ENCODE data around the gene STK10.
"Not testable (repeated sequence)": the region's sequence is repeated elsewhere in the genome, so short reads cannot be mapped to it uniquely, and the experiment has no call there.

STK10 gene

DNA sequence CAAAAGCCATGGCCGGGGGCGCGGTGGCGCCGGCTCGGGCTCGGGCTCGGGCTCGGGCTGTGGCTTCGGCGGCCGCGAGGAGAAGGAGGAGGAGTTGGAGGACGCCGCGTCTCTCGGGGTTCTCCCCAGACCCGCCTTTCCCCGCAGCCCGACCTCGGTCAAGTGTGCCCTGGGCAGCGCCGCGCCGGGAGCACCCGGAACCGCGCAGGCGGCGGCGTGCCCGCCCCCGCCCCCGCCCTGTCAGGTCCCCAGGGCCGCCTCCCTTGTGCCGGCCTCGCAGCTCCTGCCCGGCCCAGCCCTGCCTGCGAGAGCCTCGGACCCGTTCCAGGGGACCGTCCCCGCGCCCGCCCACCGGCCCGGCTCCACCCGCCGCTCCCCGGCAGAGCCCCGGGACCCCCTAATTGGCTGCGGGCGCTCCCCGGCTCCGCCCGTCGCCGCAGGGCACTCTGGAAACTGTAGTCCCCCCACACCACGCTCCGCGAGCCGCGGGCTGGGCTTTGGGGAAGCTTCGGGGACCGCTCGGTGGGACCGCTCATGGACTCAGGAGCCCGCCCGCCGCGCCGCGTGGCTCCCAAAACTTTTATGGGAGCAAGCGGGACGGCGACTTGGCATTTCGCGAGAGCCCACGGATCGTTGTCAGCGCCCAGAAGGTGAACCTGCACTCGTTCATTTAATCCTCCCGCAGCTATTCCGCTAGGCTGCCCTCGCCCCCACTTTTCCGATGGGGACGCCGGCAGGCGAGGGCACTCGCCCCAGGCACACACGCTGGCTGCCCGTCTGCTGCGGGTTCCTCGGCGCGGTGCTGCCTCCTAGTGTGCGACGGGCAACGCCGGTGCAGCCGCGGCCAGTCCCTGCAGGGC, at the start of gene STK10:
Gene STK10, minus strand, starts transcription at position 192 of the 860 bp plus-strand sequence. Its CDS starts 182 bp downstream, at position 10.
- H3K27me3 Mint-ChIP-seq = no peaks in the 10 kb centered on the region
- peak within 1 kb of the TSS; percentile 95 for H3K27ac Mint-ChIP-seq
- no peaks in the 10 kb centered on the region for H3K9me3 Mint-ChIP-seq (ENCODE audit: low read depth)

DNA sequence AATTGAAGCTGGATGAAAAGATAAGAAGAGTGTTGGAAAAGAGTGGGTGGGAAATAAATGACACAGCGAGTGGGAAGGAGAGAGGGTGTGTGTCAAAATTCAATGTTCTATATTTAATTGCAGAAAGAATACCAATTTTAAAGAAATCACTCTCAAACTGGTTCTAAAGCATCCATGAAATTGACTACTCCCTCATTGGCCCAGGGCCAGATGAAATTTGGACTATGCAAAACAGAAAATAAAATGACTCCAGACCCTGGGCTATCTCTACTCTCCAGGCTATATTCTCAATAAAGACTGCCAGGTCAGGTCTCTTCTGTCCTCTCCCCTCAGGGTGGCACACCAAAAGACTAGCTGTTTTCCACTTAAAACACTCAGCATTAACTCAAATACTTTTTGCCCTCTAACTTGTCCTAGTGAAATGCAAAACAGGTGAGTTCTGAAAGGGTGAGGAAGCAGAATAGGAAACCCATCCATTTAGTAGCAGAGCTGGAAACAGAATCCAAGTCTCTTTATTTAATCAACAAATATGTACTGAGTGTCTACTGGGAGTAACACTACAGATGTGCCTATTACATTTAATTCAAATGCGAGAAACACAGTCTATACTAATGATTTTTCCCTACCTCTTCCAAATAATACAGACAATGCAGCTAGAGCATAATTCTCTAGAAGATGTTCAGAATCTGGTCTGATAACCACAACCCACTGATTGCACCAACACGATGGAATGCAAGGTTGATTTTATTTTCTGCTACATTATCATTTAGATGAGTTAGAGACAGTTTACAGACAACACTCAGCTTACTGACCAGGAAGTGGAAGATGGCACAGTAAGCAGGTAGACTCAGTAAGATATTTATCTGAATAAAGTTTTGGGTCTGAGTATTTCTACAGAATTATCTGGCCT, 48.1 kb upstream of the STK10 start:
- no peaks in the 10 kb centered on the region for H3K9me3 Mint-ChIP-seq (ENCODE audit: low read depth)
- no peak overlapping the region for H3K27ac Mint-ChIP-seq
- peaks cover 14% of the 10 kb centered on the region for H3K36me3 Mint-ChIP-seq
- H3K4me1 Mint-ChIP-seq (ENCODE audit: low read depth) = peaks cover 41% of the 10 kb centered on the region
- no peaks in the 10 kb centered on the region for H3K27me3 Mint-ChIP-seq
- H3K4me3 Mint-ChIP-seq = no peak overlapping the region

More for the DNA sequence above, at the start of gene STK10:
- peak within 1 kb of the TSS; percentile 99 for H3K4me3 Mint-ChIP-seq
- H3K36me3 Mint-ChIP-seq = peaks cover 2% of the 10 kb centered on the region
- H3K4me1 Mint-ChIP-seq (ENCODE audit: low read depth) = peaks cover 30% of the 10 kb centered on the region

- H3K4me1 Mint-ChIP-seq (ENCODE audit: low read depth) = peaks cover 43% of the 10 kb centered on the region
Observed at GRCh38 chr5:172235132-172235780, 47.2 kb upstream of the STK10 start.

DNA sequence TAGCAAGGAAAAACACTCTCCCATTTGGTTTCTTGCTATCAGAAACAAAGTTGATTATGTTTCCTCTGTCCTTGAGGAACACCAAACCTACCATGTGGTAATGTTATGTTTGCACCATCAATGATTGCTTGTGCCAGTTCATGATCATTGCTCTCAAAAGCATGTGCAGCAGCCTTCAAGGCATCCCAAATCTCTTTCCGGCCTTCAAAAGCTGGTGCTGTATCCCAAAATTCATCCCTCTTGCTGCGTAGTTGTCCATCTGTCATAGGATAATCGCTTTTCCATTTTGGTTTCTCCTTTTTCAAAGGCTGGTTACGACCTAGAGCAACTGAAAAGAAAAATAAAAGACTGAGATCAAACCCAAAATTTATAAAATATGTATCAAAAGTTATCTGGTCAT, 46.0 kb upstream of the STK10 start:
- Mint-ChIP-seq H3K36me3 (peaks cover 18% of the 10 kb centered on the region), H3K27ac (no peak overlapping the region), H3K4me1 (ENCODE audit: low read depth) (peaks cover 43% of the 10 kb centered on the region)

More at GRCh38 chr5:172235132-172235780, 47.2 kb upstream of the STK10 start:
- no peak overlapping the region for H3K4me3 Mint-ChIP-seq
- H3K36me3 Mint-ChIP-seq = peaks cover 16% of the 10 kb centered on the region
- no peaks in the 10 kb centered on the region for H3K9me3 Mint-ChIP-seq (ENCODE audit: low read depth)
- no peak overlapping the region for H3K27ac Mint-ChIP-seq
- H3K27me3 Mint-ChIP-seq = no peaks in the 10 kb centered on the region

GRCh38 chr5:172229904-172230303, 41.9 kb upstream of the STK10 start:
- Mint-ChIP-seq H3K4me1 (ENCODE audit: low read depth) (peaks cover 13% of the 10 kb centered on the region), H3K36me3 (peaks cover 22% of the 10 kb centered on the region), H3K9me3 (ENCODE audit: low read depth) (no peaks in the 10 kb centered on the region), H3K4me3 (no peak overlapping the region), H3K27me3 (no peaks in the 10 kb centered on the region), H3K27ac (peak overlapping the region; percentile 64)

More for the DNA sequence above, 46.0 kb upstream of the STK10 start:
- Mint-ChIP-seq H3K27me3 (no peaks in the 10 kb centered on the region), H3K4me3 (no peak overlapping the region), H3K9me3 (ENCODE audit: low read depth) (no peaks in the 10 kb centered on the region)

DNA sequence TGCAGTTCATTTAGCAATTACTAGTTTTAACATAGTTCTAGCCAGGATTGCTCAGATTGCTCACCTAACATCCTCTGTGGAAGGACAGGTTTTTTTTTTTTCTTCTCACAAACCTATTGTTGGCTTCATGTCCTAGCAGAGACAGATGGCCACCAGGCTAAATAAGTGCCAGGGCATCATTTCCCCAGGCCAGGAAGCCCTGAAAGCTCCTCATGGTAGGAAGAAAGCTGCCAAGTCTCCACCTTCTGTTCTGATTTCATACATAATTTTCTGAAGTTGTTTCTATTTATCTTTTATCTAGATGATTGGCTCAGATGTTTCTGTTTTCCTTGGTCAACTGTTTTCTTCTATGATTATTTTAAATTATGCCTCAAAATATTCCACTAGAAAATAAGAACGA, 37.0 kb upstream of the STK10 start:
- H3K27ac Mint-ChIP-seq = peak overlapping the region; percentile 4
- no peaks in the 10 kb centered on the region for H3K9me3 Mint-ChIP-seq (ENCODE audit: low read depth)
- H3K36me3 Mint-ChIP-seq = peaks cover 21% of the 10 kb centered on the region
- no peaks in the 10 kb centered on the region for H3K27me3 Mint-ChIP-seq
- peaks cover 23% of the 10 kb centered on the region for H3K4me1 Mint-ChIP-seq (ENCODE audit: low read depth)
- no peak overlapping the region for H3K4me3 Mint-ChIP-seq

DNA sequence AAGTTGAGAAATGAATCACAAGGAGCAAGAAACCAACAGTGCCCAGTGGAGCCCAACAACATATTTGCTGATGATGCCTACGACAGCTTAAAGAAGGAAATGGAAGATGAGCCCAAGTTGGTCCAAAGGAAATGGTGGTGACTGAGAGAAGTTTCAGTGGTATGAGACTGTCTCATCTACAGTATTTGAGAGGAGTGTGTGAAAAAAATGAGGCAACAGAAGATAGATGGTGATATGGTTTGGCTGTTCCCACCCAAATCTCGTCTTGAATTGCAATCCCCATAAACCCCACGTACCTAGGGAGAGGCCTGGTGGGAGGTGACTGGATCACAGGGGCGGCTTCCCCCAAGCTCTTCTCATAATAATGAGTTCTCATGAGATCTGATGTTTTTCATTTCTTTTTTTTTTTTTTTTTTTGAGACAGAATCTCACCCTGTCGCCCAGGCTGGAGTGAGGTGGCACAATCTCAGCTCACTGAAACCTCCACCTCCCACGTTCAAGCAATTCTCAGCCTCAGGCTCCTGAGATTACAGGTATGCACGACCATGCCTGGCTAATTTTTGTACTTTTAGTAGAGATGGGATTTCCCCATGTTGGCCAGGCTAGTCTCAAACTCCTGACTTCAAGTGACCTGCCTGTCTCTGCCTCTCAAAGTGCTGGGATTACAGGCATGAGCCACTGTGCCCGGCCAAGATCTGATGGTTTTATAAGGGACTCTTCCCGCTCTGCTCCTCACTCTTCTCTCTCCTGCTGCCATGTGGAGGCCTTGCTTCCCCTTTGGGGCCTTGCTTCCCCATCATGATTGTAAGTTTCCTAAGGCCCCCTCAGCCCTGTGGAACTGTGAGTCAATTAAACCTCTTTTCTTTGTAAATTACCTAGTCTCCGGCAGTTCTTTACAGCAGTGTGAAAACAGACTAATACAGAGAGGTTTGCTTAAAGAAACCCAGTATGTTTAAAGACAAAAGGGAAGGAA, 36.2 kb upstream of the STK10 start:
- Mint-ChIP-seq H3K4me3 (no peak overlapping the region), H3K9me3 (ENCODE audit: low read depth) (peaks cover 6% of the 10 kb centered on the region), H3K36me3 (peaks cover 26% of the 10 kb centered on the region), H3K4me1 (ENCODE audit: low read depth) (peaks cover 19% of the 10 kb centered on the region), H3K27ac (peak overlapping the region; percentile 85), H3K27me3 (no peaks in the 10 kb centered on the region)

GRCh38 chr5:172219296-172219695, 31.3 kb upstream of the STK10 start:
- Mint-ChIP-seq H3K27me3 (no peaks in the 10 kb centered on the region), H3K4me3 (no peak overlapping the region), H3K4me1 (ENCODE audit: low read depth) (peaks cover 8% of the 10 kb centered on the region), H3K27ac (no peak overlapping the region), H3K9me3 (ENCODE audit: low read depth) (peaks cover 11% of the 10 kb centered on the region), H3K36me3 (peaks cover 37% of the 10 kb centered on the region)

- H3K4me3 Mint-ChIP-seq = no peak overlapping the region
- peaks cover 11% of the 10 kb centered on the region for H3K9me3 Mint-ChIP-seq (ENCODE audit: low read depth)
- H3K4me1 Mint-ChIP-seq (ENCODE audit: low read depth) = no peaks in the 10 kb centered on the region
- no peak overlapping the region for H3K27ac Mint-ChIP-seq
- peaks cover 29% of the 10 kb centered on the region for H3K36me3 Mint-ChIP-seq
- no peaks in the 10 kb centered on the region for H3K27me3 Mint-ChIP-seq
Observed at GRCh38 chr5:172216345-172216744, 28.3 kb upstream of the STK10 start.

DNA sequence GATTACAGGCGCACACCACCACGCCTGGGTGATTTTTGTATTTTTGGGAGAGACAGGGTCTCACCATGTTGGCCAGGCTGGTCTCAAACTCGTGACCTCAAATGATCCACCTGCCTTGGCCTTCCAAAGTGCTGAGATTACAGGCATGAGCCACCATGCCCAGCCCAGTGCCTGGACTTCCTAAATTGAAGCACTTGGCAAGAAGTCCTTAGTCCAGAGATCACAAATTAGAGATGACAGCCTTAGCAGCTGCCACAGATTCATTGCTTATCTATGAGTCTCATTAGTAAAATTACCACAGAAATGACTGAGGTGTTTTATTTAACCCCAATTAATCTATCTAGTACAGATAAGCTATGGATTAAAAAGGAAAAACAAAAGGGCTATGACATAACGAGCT, 25.1 kb upstream of the STK10 start:
- Mint-ChIP-seq H3K9me3 (ENCODE audit: low read depth) (no peaks in the 10 kb centered on the region), H3K4me3 (no peak overlapping the region), H3K27ac (no peak overlapping the region), H3K27me3 (no peaks in the 10 kb centered on the region), H3K36me3 (peaks cover 16% of the 10 kb centered on the region), H3K4me1 (ENCODE audit: low read depth) (no peaks in the 10 kb centered on the region)

DNA sequence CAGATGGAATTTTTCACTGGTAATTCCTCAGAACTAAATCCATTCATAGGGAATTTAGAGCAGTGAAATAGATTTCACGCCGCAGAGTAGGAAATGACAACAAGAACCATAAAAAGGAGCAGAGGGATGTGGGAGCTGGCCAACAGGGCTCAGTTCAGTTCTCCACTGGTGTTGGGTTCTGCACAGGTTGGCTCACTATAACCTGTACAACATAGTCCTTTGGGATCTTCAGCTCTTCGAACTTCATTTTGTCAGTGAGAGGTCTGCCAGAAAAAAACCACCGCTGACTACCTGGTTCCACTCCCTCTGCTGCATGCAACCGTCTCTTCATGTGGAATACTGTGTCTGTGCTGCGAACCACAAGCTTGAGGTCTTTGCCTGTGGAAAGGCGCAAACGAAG, 23.7 kb upstream of the STK10 start:
- peaks cover 1% of the 10 kb centered on the region for H3K4me1 Mint-ChIP-seq (ENCODE audit: low read depth)
- H3K36me3 Mint-ChIP-seq = peaks cover 11% of the 10 kb centered on the region
- H3K27ac Mint-ChIP-seq = no peak overlapping the region
- H3K4me3 Mint-ChIP-seq = no peak overlapping the region
- H3K27me3 Mint-ChIP-seq = no peaks in the 10 kb centered on the region
- H3K9me3 Mint-ChIP-seq (ENCODE audit: low read depth) = no peaks in the 10 kb centered on the region

GRCh38 chr5:172209714-172210113, 21.7 kb upstream of the STK10 start:
- Mint-ChIP-seq H3K9me3 (ENCODE audit: low read depth) (no peaks in the 10 kb centered on the region), H3K27ac (no peak overlapping the region), H3K4me1 (ENCODE audit: low read depth) (peaks cover 1% of the 10 kb centered on the region), H3K4me3 (no peak overlapping the region), H3K36me3 (peaks cover 5% of the 10 kb centered on the region), H3K27me3 (no peaks in the 10 kb centered on the region)

DNA sequence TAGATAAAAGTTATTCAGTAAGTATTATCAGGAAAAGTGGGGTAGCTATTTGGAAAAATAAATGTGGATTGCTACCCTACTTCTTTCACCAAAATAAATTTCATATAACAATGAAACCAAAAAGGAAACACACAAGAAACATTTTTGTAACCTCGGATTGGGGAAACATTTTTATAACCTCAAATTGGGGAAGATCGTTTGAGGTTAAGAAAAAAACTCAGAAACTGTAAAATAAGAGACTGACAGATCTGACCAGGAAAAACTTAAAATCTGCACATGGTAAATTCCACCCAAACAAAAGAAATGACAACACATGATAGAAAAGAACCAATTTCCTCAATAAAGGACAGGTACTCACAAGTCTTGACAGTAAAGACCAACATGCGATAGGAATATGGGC, 19.5 kb upstream of the STK10 start:
- no peak overlapping the region for H3K27ac Mint-ChIP-seq

DNA sequence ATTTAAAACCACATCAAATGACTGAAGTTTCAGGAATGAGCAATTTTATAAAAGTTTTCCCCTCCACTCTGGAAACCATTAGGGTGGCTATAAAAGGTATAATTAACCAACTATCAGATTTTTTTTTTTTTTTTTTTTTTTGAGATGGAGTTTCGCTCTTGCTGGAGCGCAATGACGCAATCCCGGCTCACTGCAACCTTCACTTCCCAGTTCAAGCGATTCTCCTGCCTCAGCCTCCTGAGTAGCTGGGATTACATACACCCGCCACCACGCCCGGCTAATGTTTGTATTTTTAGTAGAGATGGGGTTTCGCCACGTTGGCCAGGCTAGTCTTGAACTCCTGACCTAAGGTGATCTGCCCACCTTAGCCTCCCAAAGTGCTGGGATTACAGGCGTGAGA, 18.0 kb upstream of the STK10 start:
- not testable (repeated sequence) for H3K27me3 Mint-ChIP-seq; H3K27ac Mint-ChIP-seq; H3K4me3 Mint-ChIP-seq; H3K36me3 Mint-ChIP-seq; H3K4me1 Mint-ChIP-seq (ENCODE audit: low read depth); H3K9me3 Mint-ChIP-seq (ENCODE audit: low read depth)

More for the DNA sequence above, 19.5 kb upstream of the STK10 start:
- Mint-ChIP-seq H3K4me1 (ENCODE audit: low read depth) (peaks cover 1% of the 10 kb centered on the region), H3K27me3 (no peaks in the 10 kb centered on the region), H3K4me3 (no peak overlapping the region), H3K9me3 (ENCODE audit: low read depth) (no peaks in the 10 kb centered on the region), H3K36me3 (peaks cover 5% of the 10 kb centered on the region)

All from activated naive CD8-positive, alpha-beta T cell (primary cell).